Endodermal cell (in vitro differentiated cells): ENCODE data around the gene TBCA. TPM values are rescaled to one million over a fixed set of nuclear protein-coding genes. Genes with fewer than 3 reads are reported as not detected.

Experiments used
- DNase-seq: peaks from one replicate; pipeline ENCODE4 v3.0.0-alpha.2; 2017
- H3K27ac ChIP-seq: 2 replicates; pipeline ENCODE4 v1.5.1; 2013; ENCODE audit warnings: mild to moderate bottlenecking, low read depth, low read length, moderate library complexity
- H3K27me3 ChIP-seq: 2 replicates; pipeline ENCODE4 v1.6.1; 2013; ENCODE audit warnings: mild to moderate bottlenecking, low read length, moderate library complexity; ENCODE audit not compliant: insufficient read depth, control insufficient read depth, poor library complexity, severe bottlenecking
- H3K36me3 ChIP-seq: 2 replicates; pipeline ENCODE4 v1.7.0; 2013; ENCODE audit warnings: mild to moderate bottlenecking, low read length, moderate library complexity; ENCODE audit not compliant: control insufficient read depth, insufficient read depth
- H3K4me1 ChIP-seq: one replicate; pipeline ENCODE4 v1.7.0; 2013; ENCODE audit warnings: low read length; ENCODE audit not compliant: control insufficient read depth, insufficient read depth
- H3K4me3 ChIP-seq: 2 replicates; pipeline ENCODE4 v1.5.1; 2013; ENCODE audit warnings: mild to moderate bottlenecking, low read length, moderate library complexity
- H3K9ac ChIP-seq: 2 replicates; pipeline ENCODE4 v1.6.1; 2013; ENCODE audit warnings: mild to moderate bottlenecking, low read length, moderate library complexity; ENCODE audit not compliant: poor library complexity, severe bottlenecking; ENCODE audit errors: extremely low read depth
- H3K9me3 ChIP-seq: 2 replicates; pipeline ENCODE4 v1.6.1; 2013; ENCODE audit warnings: mild to moderate bottlenecking, low read length, moderate library complexity; ENCODE audit not compliant: control insufficient read depth
- H3K27ac Mint-ChIP-seq: 2 replicates; pipeline ENCODE4 v1.8.0; 2020; ENCODE audit warnings: mixed read lengths
- H3K27me3 Mint-ChIP-seq: 2 replicates; pipeline ENCODE4 v1.8.0; 2021; ENCODE audit warnings: mild to moderate bottlenecking, mixed read lengths; ENCODE audit not compliant: insufficient read depth
- H3K36me3 Mint-ChIP-seq: 2 replicates; pipeline ENCODE4 v1.8.0; 2020; ENCODE audit warnings: low read depth, mixed read lengths
- H3K4me1 Mint-ChIP-seq: 2 replicates; pipeline ENCODE4 v1.8.0; 2020; ENCODE audit warnings: mixed read lengths
- H3K4me3 Mint-ChIP-seq: 2 replicates; pipeline ENCODE4 v1.8.0; 2020; ENCODE audit warnings: mild to moderate bottlenecking, moderate library complexity, mixed read lengths
- H3K9me3 Mint-ChIP-seq: 2 replicates; pipeline ENCODE4 v1.8.0; 2020; ENCODE audit warnings: mild to moderate bottlenecking, mixed read lengths
- CTCF ChIP-seq: fragments of 200-600 bp; sonication (generic); conservative IDR thresholded peaks from 2 replicates; pipeline ENCODE4 v1.5.0; 2021; ENCODE audit warnings: antibody characterized with exemption, mild to moderate bottlenecking
- WGBS, 2 experiments: methylation state at CpG; one replicate each; pipeline versions ENCODE4 v1.1.5 to v1.1.7; 2013; ENCODE audit warnings: missing lambda C conversion rate in 2 of 2, mixed read lengths in 1 of 2; ENCODE audit not compliant: insufficient coverage in 1 of 2, insufficient read length in 1 of 2; 5-methylcytosine and 5-hydroxymethylcytosine counted together
- total RNA-seq, 2 donors: library from RNA; stranded (reverse); fragmentation: NEBNext Ultra II Directional in 1 of 2; extraction: Animal tissue kit (Norgen Biotek cat#: 25700) in 1 of 2; gene quantifications; 2 replicates in 1 of 2; 3 replicates in 1 of 2; pipeline ENCODE4 v1.2.1, GENCODE V29; 2021

The TBCA gene
- total RNA-seq, 2 donors from 2014 or later = 415 to 454 TPM

- Histone ChIP-seq H3K36me3 (peaks cover 7% of the 10 kb centered on the region), H3K9me3 (peaks cover 30% of the 10 kb centered on the region), H3K4me1 (peaks cover 2% of the 10 kb centered on the region), H3K9ac (no peak overlapping the region), H3K27me3 (no peaks in the 10 kb centered on the region), H3K27ac (no peak overlapping the region), H3K4me3 (no peak overlapping the region)
- Mint-ChIP-seq H3K27ac (no peak overlapping the region), H3K4me3 (no peak overlapping the region), H3K36me3 (peaks cover 2% of the 10 kb centered on the region), H3K27me3 (peaks cover 4% of the 10 kb centered on the region), H3K4me1 (peaks cover 25% of the 10 kb centered on the region), H3K9me3 (peaks cover 10% of the 10 kb centered on the region)
- DNase-seq = no peak
- no peak for TF ChIP-seq CTCF
- 89% methylated on average over 1 of the region's 2 CpGs; no CpG with 5 or more reads in 1 of the 2 experiments for WGBS, 2 experiments
Observed at GRCh38 chr5:77778398-77778797, 2.3 kb upstream of the TBCA start.

GRCh38 chr5:77777911-77778310 is 1.8 kb upstream of the TBCA start:
- DNase-seq = no peak
- Histone ChIP-seq H3K36me3 (peaks cover 12% of the 10 kb centered on the region), H3K27me3 (no peaks in the 10 kb centered on the region), H3K27ac (no peak overlapping the region), H3K9me3 (peaks cover 25% of the 10 kb centered on the region), H3K9ac (no peak overlapping the region), H3K4me1 (peaks cover 4% of the 10 kb centered on the region), H3K4me3 (no peak overlapping the region)
- Mint-ChIP-seq H3K27ac (no peak overlapping the region), H3K4me1 (peaks cover 30% of the 10 kb centered on the region), H3K9me3 (peaks cover 7% of the 10 kb centered on the region), H3K27me3 (no peaks in the 10 kb centered on the region), H3K36me3 (peaks cover 2% of the 10 kb centered on the region), H3K4me3 (no peak overlapping the region)
- no peak for TF ChIP-seq CTCF
- 87 to 92% methylated on average over 2 to 3 of the region's 3 CpGs for WGBS, 2 experiments

GRCh38 chr5:77777281-77777892 is 1.2 kb upstream of the TBCA start:
- Mint-ChIP-seq H3K4me3 (no peak overlapping the region), H3K4me1 (peaks cover 31% of the 10 kb centered on the region), H3K36me3 (peaks cover 2% of the 10 kb centered on the region), H3K9me3 (peaks cover 7% of the 10 kb centered on the region), H3K27me3 (no peaks in the 10 kb centered on the region), H3K27ac (no peak overlapping the region)
- DNase-seq = no peak
- no peak overlapping the region for H3K4me3 ChIP-seq
- H3K9me3 ChIP-seq = peaks cover 20% of the 10 kb centered on the region
- peaks cover 16% of the 10 kb centered on the region for H3K36me3 ChIP-seq
- 90 to 97% methylated on average over 4 to 11 of the region's 11 CpGs for WGBS, 2 experiments
- H3K27ac ChIP-seq = no peak overlapping the region
- H3K4me1 ChIP-seq = peaks cover 4% of the 10 kb centered on the region
- H3K9ac ChIP-seq = no peak overlapping the region
- H3K27me3 ChIP-seq = no peaks in the 10 kb centered on the region
- no peak for TF ChIP-seq CTCF
